Smooth muscle cell (in vitro differentiated cells): ENCODE data around the gene CCNQ. TPM values are rescaled to one million over a fixed set of nuclear protein-coding genes. Genes with fewer than 3 reads are reported as not detected.

Experiments
- DNase-seq: peaks from one replicate; lab custom pipeline; 2025; ENCODE audit not compliant: unreplicated experiment; lab: John Stamatoyannopoulos, UW
- H2AFZ ChIP-seq: fragments of 200-600 bp; sonication (generic); 2 replicates; pipeline ENCODE4 v1.6.0; 2016; ENCODE audit warnings: antibody characterized with exemption, low read depth, mild to moderate bottlenecking
- H3F3A ChIP-seq: fragments of 200-600 bp; sonication (generic); 2 replicates; pipeline ENCODE4 v1.6.0; 2017; ENCODE audit warnings: antibody characterized with exemption, low read depth
- H3K27ac ChIP-seq: fragments of 200-600 bp; sonication (generic); 2 replicates; pipeline ENCODE4 v1.5.1; 2016; ENCODE audit warnings: low read depth, mild to moderate bottlenecking
- H3K27me3 ChIP-seq: fragments of 200-600 bp; sonication (generic); 2 replicates; pipeline ENCODE4 v1.6.1; 2016; ENCODE audit warnings: low read depth, mild to moderate bottlenecking
- H3K36me3 ChIP-seq: fragments of 200-600 bp; sonication (generic); 2 replicates; pipeline ENCODE4 v1.5.1; 2016; ENCODE audit warnings: low read depth
- H3K4me1 ChIP-seq: fragments of 200-600 bp; sonication (generic); 2 replicates; pipeline ENCODE4 v1.5.1; 2016; ENCODE audit warnings: low read depth
- H3K4me2 ChIP-seq: fragments of 200-600 bp; sonication (generic); 2 replicates; pipeline ENCODE4 v1.6.0; 2016; ENCODE audit warnings: mild to moderate bottlenecking
- H3K4me3 ChIP-seq: fragments of 200-600 bp; sonication (generic); 2 replicates; pipeline ENCODE4 v1.5.1; 2016; ENCODE audit warnings: mild to moderate bottlenecking
- H3K79me2 ChIP-seq: fragments of 200-600 bp; sonication (generic); 2 replicates; pipeline ENCODE4 v1.6.0; 2016; ENCODE audit warnings: low read depth, mild to moderate bottlenecking
- H3K9ac ChIP-seq: fragments of 200-600 bp; sonication (generic); 2 replicates; pipeline ENCODE4 v1.6.0; 2016; ENCODE audit warnings: low read depth
- H3K9me3 ChIP-seq: fragments of 200-600 bp; sonication (generic); replicated peaks from 2 replicates; pipeline ENCODE4 v1.5.1; 2016; ENCODE audit warnings: low read depth
- H4K20me1 ChIP-seq: fragments of 200-600 bp; sonication (generic); 2 replicates; pipeline ENCODE4 v1.6.0; 2016; ENCODE audit warnings: low read depth
- CTCF ChIP-seq: fragments of 200-600 bp; sonication (generic); IDR thresholded peaks from 2 replicates; pipeline ENCODE4 v1.5.1; 2017; ENCODE audit warnings: borderline replicate concordance, mild to moderate bottlenecking, antibody characterized with exemption; ENCODE audit not compliant: insufficient read depth, poor library complexity, severe bottlenecking
- WGBS: methylation state at CpG from one replicate; pipeline ENCODE4 v1.1.7; 2016; ENCODE audit warnings: low lambda C conversion rate; 5-methylcytosine and 5-hydroxymethylcytosine counted together
- polyA plus RNA-seq: library from polyadenylated mRNA; unstranded; fragments of >200 nt; fragmentation: Nextera tagmentation; extraction: Ambion mirVana; gene quantifications from 2 replicates; pipeline ENCODE4 v1.2.1, GENCODE V29; 2016
- total RNA-seq: library from RNA; depleted of rRNA; stranded (reverse); fragments of >200 nt; gene quantifications from 2 replicates; pipeline ENCODE4 v1.2.3, GENCODE V29; 2014

CCNQ gene
- total and polyA plus RNA-seq, 2 experiments from 2014 or later = 9.4 to 27.3 TPM

GRCh38 chrX:153568451-153569011 lies 30.4 kb downstream of the CCNQ start:
- no peak for TF ChIP-seq CTCF
- no peak overlapping the region for H2AFZ ChIP-seq
- no peaks in the 10 kb centered on the region for H4K20me1 ChIP-seq
- H3K4me1 ChIP-seq = no peaks in the 10 kb centered on the region
- DNase-seq = no peak
- WGBS = 81% methylated on average over 21 of the region's 21 CpGs
- no peaks in the 10 kb centered on the region for H3K27me3 ChIP-seq
- no peak overlapping the region for H3K27ac ChIP-seq
- no peaks in the 10 kb centered on the region for H3K79me2 ChIP-seq
- no peak overlapping the region for H3K4me2 ChIP-seq
- no peaks in the 10 kb centered on the region for H3K36me3 ChIP-seq
- H3K9ac ChIP-seq = no peak overlapping the region
- H3F3A ChIP-seq = no peaks in the 10 kb centered on the region
- H3K4me3 ChIP-seq = no peak overlapping the region
- no peaks in the 10 kb centered on the region for H3K9me3 ChIP-seq

- Histone ChIP-seq H3K9me3 (no peaks in the 10 kb centered on the region), H2AFZ (no peak overlapping the region), H3K27ac (no peak overlapping the region), H3K4me3 (no peak overlapping the region), H3K36me3 (no peaks in the 10 kb centered on the region), H3K4me2 (no peak overlapping the region), H3F3A (no peaks in the 10 kb centered on the region), H4K20me1 (no peaks in the 10 kb centered on the region), H3K4me1 (no peaks in the 10 kb centered on the region), H3K9ac (no peak overlapping the region), H3K27me3 (no peaks in the 10 kb centered on the region), H3K79me2 (no peaks in the 10 kb centered on the region)
- no peak for TF ChIP-seq CTCF
- WGBS = 66% methylated on average over 7 of the region's 9 CpGs
- DNase-seq = no peak
Measured at GRCh38 chrX:153565996-153566580, 32.9 kb downstream of the CCNQ start.

GRCh38 chrX:153564047-153564606 lies 34.8 kb downstream of the CCNQ start:
- Histone ChIP-seq H3K36me3 (no peaks in the 10 kb centered on the region), H3K4me1 (no peaks in the 10 kb centered on the region), H3F3A (no peaks in the 10 kb centered on the region), H3K79me2 (no peaks in the 10 kb centered on the region), H3K9me3 (no peaks in the 10 kb centered on the region), H3K27me3 (no peaks in the 10 kb centered on the region), H3K4me3 (no peak overlapping the region), H3K9ac (no peak overlapping the region), H3K4me2 (no peak overlapping the region), H3K27ac (no peak overlapping the region), H4K20me1 (no peaks in the 10 kb centered on the region), H2AFZ (no peak overlapping the region)
- no peak for TF ChIP-seq CTCF
- 86% methylated on average over 14 of the region's 14 CpGs for WGBS
- no peak for DNase-seq

GRCh38 chrX:153562546-153562945 lies 36.4 kb downstream of the CCNQ start:
- no peak for TF ChIP-seq CTCF
- Histone ChIP-seq H3K9me3 (no peaks in the 10 kb centered on the region), H3F3A (no peaks in the 10 kb centered on the region), H3K36me3 (no peaks in the 10 kb centered on the region), H3K4me2 (no peak overlapping the region), H3K9ac (no peak overlapping the region), H3K79me2 (no peaks in the 10 kb centered on the region), H4K20me1 (no peaks in the 10 kb centered on the region), H3K27ac (no peak overlapping the region), H3K27me3 (no peaks in the 10 kb centered on the region), H3K4me1 (no peaks in the 10 kb centered on the region), H2AFZ (no peak overlapping the region), H3K4me3 (no peak overlapping the region)
- DNase-seq = no peak
- 83% methylated on average over 9 of the region's 9 CpGs for WGBS
